Adipose tissue (tissue), 3 donors: ENCODE data around the gene C5orf52. TPM values are rescaled to one million over a fixed set of nuclear protein-coding genes. Genes with fewer than 3 reads are reported as not detected.
"Not testable (repeated sequence)": the region's sequence is repeated elsewhere in the genome, so short reads cannot be mapped to it uniquely, and the experiment has no call there.

ENCODE experiments used
- H3K27ac ChIP-seq: one replicate; pipeline ENCODE4 v1.5.1; 2013; ENCODE audit warnings: low read depth, low read length
- WGBS, 3 donors: extraction: QIAGEN DNeasy Blood & Tissue Kit; methylation state at CpG; one replicate each; pipeline ENCODE4 v1.1.7; 2013; 5-methylcytosine and 5-hydroxymethylcytosine counted together
- polyA plus RNA-seq, 3 donors: library from polyadenylated mRNA; stranded (reverse); fragments of 200-250 nt; gene quantifications; one replicate each; pipeline ENCODE4 v1.2.3, GENCODE V29; 2013
- donor health status: healthy with polysubstance abuse.
- donor health status: Bipolar disorder and iron deficiency.
- donor health status: healthy.

C5orf52 gene
- polyA plus RNA-seq, 3 donors: not detected

- H3K27ac ChIP-seq: no peak overlapping the region
- WGBS, 3 donors: 33 to 38% (median 35%) methylated on average over 57 of the region's 57 CpGs
Observed at GRCh38 chr5:157671592-157672330, 428 bp downstream of the C5orf52 start.

DNA sequence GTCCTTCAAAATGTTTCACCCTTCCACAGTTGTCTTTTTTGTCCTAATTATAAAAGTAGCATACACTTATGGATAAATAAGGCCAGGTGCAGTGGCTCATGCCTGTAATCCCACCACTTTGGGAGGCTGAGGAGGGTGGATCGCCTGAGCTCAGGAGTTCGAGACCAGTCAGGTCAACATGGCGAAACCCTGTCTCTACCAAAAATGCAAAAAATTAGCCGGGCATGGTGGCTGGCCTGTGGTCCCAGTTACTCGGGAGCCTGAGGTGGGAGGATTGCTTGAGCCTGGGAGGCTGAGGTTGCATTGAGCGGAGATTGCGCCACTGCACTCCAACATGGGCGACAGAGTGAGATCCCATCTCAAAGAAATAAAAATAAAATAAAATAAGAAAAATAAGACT lies 1.6 kb downstream of the C5orf52 start:
- 88 to 92% (median 91%) methylated on average over 8 of the region's 8 CpGs for WGBS, 3 donors
- H3K27ac ChIP-seq: no peak overlapping the region

DNA sequence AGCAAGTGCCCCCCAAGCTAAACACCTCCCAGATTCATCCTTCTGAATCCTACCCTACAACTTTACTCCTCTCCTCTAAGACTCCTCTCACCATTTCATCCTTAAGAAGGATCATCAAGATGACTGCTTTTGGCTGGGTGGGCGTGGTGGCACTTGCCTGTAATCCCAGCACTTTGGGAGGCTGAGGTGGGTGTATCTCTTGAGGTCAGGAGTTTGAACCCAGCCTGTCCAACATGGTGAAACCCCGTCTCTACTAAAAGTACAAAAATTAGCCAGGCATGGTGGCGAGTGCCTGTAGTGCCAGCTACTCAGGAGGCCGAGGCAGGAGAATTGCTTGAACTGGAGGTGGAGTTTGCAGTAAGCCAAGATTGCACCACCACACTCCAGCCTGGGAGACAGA lies 3.0 kb downstream of the C5orf52 start:
- 87 to 93% (median 89%) methylated on average over 4 of the region's 4 CpGs for WGBS, 3 donors
- not testable (repeated sequence) for H3K27ac ChIP-seq

DNA sequence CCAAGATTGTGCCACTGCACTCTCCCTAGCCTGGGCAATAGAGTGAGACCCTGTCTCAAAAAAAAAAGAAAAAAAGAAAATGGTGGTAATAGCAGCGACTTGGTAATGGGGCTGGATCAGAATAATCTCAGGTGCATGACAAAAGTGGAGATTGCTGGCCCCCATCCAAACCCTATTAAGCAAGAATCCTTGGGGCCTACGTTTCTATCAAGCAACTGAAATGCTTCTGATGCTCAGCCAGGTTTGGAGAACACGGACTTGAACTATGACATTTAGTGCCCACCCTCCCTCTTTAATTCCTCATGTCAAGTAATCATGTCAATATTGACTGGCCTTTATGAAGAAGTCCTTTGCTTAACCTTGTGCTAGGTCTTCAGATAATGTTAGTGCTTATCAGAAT lies 6.6 kb downstream of the C5orf52 start:
- 59 to 76% (median 60%) methylated on average over 3 of the region's 3 CpGs for WGBS, 3 donors
- no peak overlapping the region for H3K27ac ChIP-seq

- 94 to 97% (median 95%) methylated on average over 9 of the region's 9 CpGs for WGBS, 3 donors
Observed at GRCh38 chr5:157679801-157680200, 8.5 kb downstream of the C5orf52 start.

DNA sequence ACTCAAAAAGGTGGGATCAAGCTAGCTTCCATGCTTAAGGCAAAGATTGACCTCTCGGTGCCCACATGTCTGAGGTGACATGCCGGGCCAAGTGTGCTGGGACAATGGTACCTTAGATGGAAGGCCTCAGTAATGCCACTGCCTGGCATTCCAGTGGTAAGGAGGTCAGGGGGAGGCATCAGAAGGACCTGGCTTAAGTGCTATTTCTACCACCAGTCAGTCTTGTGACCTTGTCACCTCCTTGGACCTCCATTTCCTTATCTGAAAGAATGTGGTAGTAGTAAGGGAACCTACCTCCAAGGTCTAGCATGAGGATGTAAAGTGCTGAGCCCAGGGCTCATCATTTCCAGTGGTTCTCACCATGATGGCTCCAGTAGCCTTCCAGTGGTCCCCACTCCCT lies 8.9 kb downstream of the C5orf52 start:
- no peak overlapping the region for H3K27ac ChIP-seq
- WGBS, 3 donors: 95 to 96% (median 95%) methylated on average over 2 of the region's 2 CpGs

More at GRCh38 chr5:157679801-157680200, 8.5 kb downstream of the C5orf52 start:
- H3K27ac ChIP-seq: no peak overlapping the region

DNA sequence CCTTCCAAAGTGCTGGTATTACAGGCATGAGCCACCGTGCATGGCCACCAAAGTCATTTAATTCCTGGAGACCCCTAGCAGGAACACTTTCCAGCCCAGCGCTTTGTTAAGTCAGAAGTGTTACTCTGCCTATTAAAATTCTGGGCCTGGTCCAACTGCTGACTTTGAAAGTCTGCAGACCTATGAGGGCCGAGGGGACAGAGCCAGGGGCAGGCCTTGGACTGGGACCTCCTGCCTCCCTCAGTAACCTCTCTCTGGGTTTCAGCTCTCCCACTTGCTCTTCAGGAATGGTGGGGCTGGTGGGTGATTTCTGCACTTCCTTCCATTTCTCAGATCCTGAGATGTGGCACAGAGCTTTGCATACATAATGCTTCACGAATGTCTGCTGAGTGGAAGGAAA lies 9.7 kb downstream of the C5orf52 start:
- no peak overlapping the region for H3K27ac ChIP-seq
- 76 to 83% (median 80%) methylated on average over 4 of the region's 4 CpGs for WGBS, 3 donors

DNA sequence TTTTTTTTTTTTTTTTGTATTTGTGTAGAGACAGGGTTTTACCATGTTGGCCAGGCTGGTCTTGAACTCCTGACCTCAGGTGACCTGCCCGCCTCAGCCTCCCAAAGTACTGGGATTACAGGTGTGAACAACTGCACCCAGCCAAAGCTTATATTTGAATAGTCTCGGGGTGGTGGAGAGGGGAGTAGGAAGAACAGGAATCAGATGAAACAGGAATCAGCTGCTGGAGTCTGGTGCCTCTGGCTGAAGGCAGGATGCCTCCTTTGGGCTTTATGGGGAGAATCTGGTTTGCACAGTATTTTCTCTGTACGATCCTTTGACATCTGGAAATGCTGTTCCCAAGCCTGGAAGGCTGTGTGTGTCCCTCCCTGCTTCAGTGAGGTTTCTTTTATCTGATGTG lies 10.9 kb downstream of the C5orf52 start:
- 63 to 71% (median 68%) methylated on average over 3 of the region's 3 CpGs for WGBS, 3 donors
- H3K27ac ChIP-seq: no peak overlapping the region

DNA sequence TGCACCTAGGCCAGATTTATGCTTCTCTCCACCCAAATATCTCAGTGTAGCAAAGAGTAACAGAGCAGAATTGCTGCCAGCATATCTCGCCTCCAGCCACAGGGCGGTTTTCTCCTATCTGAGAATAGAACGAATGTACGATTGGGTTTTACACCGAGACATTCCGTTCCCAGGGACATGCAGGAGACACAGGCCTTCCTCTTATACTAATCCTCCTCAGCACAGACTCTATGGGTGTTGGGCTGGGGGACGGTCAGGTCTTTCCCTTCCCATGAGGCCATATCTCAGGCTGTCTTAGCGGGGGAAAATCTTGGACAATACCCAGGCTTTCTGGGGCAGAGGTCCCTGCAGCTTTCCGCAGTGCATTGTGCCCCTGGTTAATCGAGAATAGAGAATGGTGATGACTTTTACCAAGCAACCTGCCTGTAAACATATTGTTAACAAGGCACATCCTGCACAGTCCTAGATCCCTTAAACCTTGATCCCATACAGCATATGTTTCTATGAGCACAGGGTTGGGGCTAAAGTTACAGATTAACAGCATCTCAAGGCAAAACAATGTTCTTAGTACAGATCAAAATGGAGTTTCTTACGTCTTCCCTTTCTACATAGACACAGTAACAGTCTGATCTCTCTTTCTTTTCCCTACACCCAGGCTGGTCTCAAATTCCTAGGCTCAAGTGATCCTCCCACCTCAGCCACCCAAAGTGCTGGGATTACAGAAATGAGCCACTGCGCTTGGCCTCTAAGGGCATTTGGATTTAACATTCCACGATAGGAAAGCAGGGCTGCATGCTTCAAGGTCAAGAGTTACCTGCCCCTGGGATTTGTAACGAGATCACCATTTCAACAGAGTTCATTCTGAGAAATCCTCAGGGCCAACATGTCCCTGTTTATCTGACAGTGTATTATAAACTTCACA lies 15.2 kb downstream of the C5orf52 start:
- H3K27ac ChIP-seq: not testable (repeated sequence)
- WGBS, 3 donors: 79 to 86% (median 81%) methylated on average over 14 of the region's 14 CpGs

DNA sequence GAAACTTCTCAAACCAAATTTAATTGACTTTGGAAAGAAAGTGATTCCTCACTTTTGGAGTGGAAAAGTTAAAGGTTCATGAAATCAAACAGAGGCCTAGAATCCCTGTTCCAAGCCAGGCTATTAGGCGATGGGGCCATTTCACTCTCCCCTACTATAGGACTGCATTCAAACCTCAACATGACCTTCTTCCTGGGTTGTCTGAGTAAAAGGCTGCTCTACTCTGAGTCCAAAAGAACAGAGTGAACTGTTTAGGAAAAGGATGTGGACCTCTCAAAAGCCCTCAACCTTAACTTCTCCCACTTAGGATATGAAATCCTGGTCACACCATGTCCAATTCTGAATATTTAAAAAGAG lies 15.8 kb downstream of the C5orf52 start:
- 75 to 88% (median 86%) methylated on average over 1 of the region's 1 CpG for WGBS, 3 donors
- H3K27ac ChIP-seq: no peak overlapping the region

- no peak overlapping the region for H3K27ac ChIP-seq
Observed at GRCh38 chr5:157689942-157690689, 18.8 kb downstream of the C5orf52 start.

DNA sequence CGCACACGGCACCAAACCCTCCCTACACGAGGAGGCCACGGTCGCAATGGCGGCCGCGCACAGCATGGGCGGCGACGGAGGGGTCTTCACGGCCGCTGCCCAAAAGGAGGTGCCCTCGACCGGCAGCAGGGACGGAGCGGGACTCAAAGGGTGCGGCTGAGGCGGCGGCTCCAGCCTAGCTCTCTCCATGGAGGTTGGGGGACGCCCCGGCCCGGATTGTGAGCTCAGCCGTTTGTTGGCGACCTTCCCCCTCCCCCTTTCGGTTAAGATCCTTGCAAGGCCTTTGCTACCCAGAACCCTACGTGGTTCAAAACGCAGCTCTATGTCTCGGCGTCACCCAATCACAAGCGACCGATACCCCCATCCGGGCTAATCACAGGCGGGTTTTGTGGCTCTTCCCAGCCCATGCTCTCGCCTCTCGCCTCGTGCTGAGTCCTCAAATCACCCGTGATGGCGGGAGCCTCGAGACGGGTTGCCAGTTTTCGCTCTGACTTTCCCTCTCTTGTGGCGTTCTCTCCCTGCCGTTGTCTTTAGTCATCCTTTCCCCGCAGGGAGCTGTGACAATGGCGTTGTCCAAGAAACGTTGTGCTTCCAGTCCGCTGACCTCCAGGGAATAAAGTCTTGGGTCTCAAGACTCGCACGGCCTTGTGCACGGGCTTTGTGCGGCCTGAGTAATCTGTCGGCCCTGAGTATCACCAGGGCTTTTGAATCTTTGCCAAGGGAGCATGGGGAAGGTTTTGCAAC lies 19.5 kb downstream of the C5orf52 start:
- no peak overlapping the region for H3K27ac ChIP-seq
- 65 to 79% (median 72%) methylated on average over 48 to 53 of the region's 53 CpGs for WGBS, 3 donors

More at GRCh38 chr5:157689942-157690689, 18.8 kb downstream of the C5orf52 start:
- WGBS, 3 donors: 60 to 78% (median 65%) methylated on average over 47 to 52 of the region's 52 CpGs

DNA sequence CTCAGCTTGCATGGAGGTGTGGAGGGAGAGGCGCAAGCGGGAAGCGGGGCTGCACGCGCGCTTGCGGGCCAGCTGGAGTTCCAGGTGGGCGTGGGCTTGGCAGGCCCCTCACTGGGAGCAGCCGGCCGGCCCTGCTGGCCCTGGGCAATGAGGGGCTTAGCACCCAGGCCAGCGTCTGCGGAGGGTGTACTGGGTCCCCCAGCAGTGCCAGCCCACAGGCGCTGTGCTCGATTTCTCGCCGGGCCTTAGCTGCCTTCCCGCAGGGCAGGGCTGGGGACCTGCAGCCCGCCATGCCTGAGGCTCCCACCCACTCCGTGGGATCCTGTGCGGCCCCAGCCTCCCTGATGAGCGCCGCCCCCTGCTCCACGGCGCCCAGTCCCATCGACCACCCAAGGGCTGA lies 22.5 kb downstream of the C5orf52 start:
- not testable (repeated sequence) for H3K27ac ChIP-seq
- 88 to 99% (median 93%) methylated on average over 25 of the region's 25 CpGs for WGBS, 3 donors

DNA sequence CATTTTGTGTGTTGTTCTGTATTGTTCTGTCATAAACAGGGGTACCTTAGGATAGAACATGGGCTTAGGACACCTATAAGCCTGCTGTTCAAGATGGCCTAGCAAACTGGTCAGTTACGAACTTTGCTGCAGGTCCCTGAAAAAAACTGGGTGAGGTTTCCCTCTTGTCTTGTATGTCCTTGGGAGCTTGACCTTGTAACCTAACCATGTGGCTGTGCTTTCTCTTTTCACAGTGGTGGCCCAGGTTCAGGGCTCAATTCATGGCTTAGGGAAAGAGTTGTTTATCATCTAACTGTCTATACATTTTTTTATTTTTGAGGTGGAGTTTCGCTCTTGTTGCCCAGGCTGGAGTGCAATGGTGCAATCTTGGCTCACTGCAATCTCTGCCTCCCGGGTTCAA lies 24.8 kb downstream of the C5orf52 start:
- WGBS, 3 donors: 86 to 96% (median 86%) methylated on average over 3 of the region's 3 CpGs
- not testable (repeated sequence) for H3K27ac ChIP-seq

- not testable (repeated sequence) for H3K27ac ChIP-seq
- WGBS, 3 donors: 69 to 94% (median 79%) methylated on average over 4 of the region's 4 CpGs
Observed at GRCh38 chr5:157698674-157699073, 27.3 kb downstream of the C5orf52 start.

DNA sequence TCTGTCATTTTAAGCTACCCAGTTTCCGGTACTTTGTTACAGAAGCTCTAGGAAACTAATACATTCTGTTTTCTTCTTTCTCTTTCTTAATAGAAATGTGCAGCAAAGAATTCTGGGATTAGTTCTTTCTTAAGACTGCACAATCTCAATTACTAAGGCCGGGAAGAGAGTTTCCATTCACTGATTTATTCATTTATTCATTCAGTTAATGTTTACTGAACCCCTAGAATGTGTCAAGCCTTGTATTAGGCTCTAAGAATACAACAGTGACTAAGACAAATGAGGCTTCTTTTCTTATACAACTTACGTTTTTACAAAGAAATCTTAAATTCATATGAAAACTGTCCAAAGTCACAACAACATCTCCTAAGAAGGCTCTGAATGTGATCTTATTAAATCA lies 32.4 kb downstream of the C5orf52 start:
- 74 to 87% (median 75%) methylated on average over 3 of the region's 3 CpGs for WGBS, 3 donors

GRCh38 chr5:157708866-157709265 lies 37.5 kb downstream of the C5orf52 start:
- no peak overlapping the region for H3K27ac ChIP-seq
- WGBS, 3 donors: 50 to 78% (median 52%) methylated on average over 1 of the region's 1 CpG

More for the DNA sequence above, 32.4 kb downstream of the C5orf52 start:
- no peak overlapping the region for H3K27ac ChIP-seq

GRCh38 chr5:157709346-157709745 lies 38.0 kb downstream of the C5orf52 start:
- no peak overlapping the region for H3K27ac ChIP-seq
